HG02610 (cell line): ENCODE measurements around the gene NPY.
"Not testable (repeated sequence)": the region's sequence is repeated elsewhere in the genome, so short reads cannot be mapped to it uniquely, and the experiment has no call there.

Experiments used
- ATAC-seq: cut with Tn5 transposase; IDR thresholded peaks from one replicate; pipeline ENCODE4 v1.9.1; 2021; ENCODE audit warnings: mild to moderate bottlenecking, moderate library complexity; ENCODE audit not compliant: unreplicated experiment

The NPY gene

GRCh38 chr7:24283897-24284698 is at the start of gene NPY:
Gene NPY (plus strand): TSS chr7:24284190. CDS start chr7:24285241, 1,051 bp downstream.
- no peak for ATAC-seq

GRCh38 chr7:24239260-24239659 is 44.7 kb upstream of the NPY start:
- ATAC-seq: no peak

- ATAC-seq: no peak
Observed at GRCh38 chr7:24241206-24241605, 42.8 kb upstream of the NPY start.

- ATAC-seq: no peak
Observed at GRCh38 chr7:24244554-24244953, 39.4 kb upstream of the NPY start.

GRCh38 chr7:24245362-24245761 is 38.6 kb upstream of the NPY start:
- ATAC-seq: peak; percentile 86

- ATAC-seq: no peak
Observed at GRCh38 chr7:24249266-24249665, 34.7 kb upstream of the NPY start.

- no peak for ATAC-seq
Observed at GRCh38 chr7:24251568-24251967, 32.4 kb upstream of the NPY start.

- ATAC-seq: no peak
Observed at GRCh38 chr7:24255139-24255538, 28.9 kb upstream of the NPY start.

GRCh38 chr7:24258324-24258723 is 25.7 kb upstream of the NPY start:
- ATAC-seq: not testable (repeated sequence)

- no peak for ATAC-seq
Observed at GRCh38 chr7:24271938-24272337, 12.1 kb upstream of the NPY start.

- ATAC-seq: no peak
Observed at GRCh38 chr7:24279512-24279911, 4.5 kb upstream of the NPY start.

GRCh38 chr7:24283554-24283896 is 465 bp upstream of the NPY start:
- no peak for ATAC-seq

- ATAC-seq: no peak
Observed at GRCh38 chr7:24284699-24285506, 913 bp downstream of the NPY start.

- peak; percentile 98 for ATAC-seq
Observed at GRCh38 chr7:24290004-24290641, 6.1 kb downstream of the NPY start.

GRCh38 chr7:24291271-24291670 is 7.3 kb downstream of the NPY start:
- ATAC-seq: no peak

- no peak for ATAC-seq
Observed at GRCh38 chr7:24297362-24297761, 13.4 kb downstream of the NPY start.

- no peak for ATAC-seq
Observed at GRCh38 chr7:24298696-24299095, 14.7 kb downstream of the NPY start.

GRCh38 chr7:24299192-24299591 is 15.2 kb downstream of the NPY start:
- ATAC-seq: no peak

GRCh38 chr7:24301703-24302102 is 17.7 kb downstream of the NPY start:
- ATAC-seq: no peak

GRCh38 chr7:24304494-24305095 is 20.6 kb downstream of the NPY start:
- no peak for ATAC-seq

GRCh38 chr7:24307326-24307725 is 23.3 kb downstream of the NPY start:
- no peak for ATAC-seq
